OCI-LY7 (cell line): ENCODE data around the gene SDCBP2. TPM values are rescaled to one million over a fixed set of nuclear protein-coding genes. Genes with fewer than 3 reads are reported as not detected.
A peak's percentile ranks its signal among the peaks of the same experiment; 100 is the strongest.

Experiments
- BruUV-seq: library from RNA; stranded (reverse); fragments of 400-500 nt; replicated peaks from 2 replicates; lab custom pipeline; 2021; lab: Mats Ljungman, UMichigan
- CTCF ChIA-PET: fragments of 300-600 bp; sonication (Branson Sonifier 250); formaldehyde crosslinking; loops from one replicate; lab custom pipeline; 2022; ENCODE audit warnings: antibody characterized with exemption; ENCODE audit not compliant: unreplicated experiment; lab: Charles Lee
- POLR2A ChIA-PET: fragments of 300-600 bp; sonication (Branson Sonifier 250); formaldehyde crosslinking; loops from one replicate; lab custom pipeline; 2022; ENCODE audit warnings: antibody characterized with exemption; lab: Charles Lee
- DNase-seq: peaks from one replicate; pipeline ENCODE4 v3.0.0-alpha.2; 2015; ENCODE audit warnings: low spot score
- H2AFZ ChIP-seq: fragments of 200-600 bp; sonication (generic), shearing (Covaris generic); 2 replicates; pipeline ENCODE4 v1.6.1; 2014; ENCODE audit warnings: mild to moderate bottlenecking, antibody characterized with exemption, low read length, moderate library complexity
- H3K27ac ChIP-seq: fragments of 200-600 bp; sonication (generic); 2 replicates; pipeline ENCODE4 v1.5.1; 2014; ENCODE audit warnings: mixed run types, low read depth, mild to moderate bottlenecking, moderate library complexity, low read length, inconsistent platforms; ENCODE audit not compliant: poor library complexity, severe bottlenecking
- H3K36me3 ChIP-seq: fragments of 200-600 bp; sonication (generic); 2 replicates; pipeline ENCODE4 v1.6.1; 2014; ENCODE audit warnings: mild to moderate bottlenecking, antibody characterized with exemption, low read length, moderate library complexity, mixed read lengths; ENCODE audit not compliant: insufficient read depth
- H3K4me1 ChIP-seq: fragments of 200-600 bp; sonication (generic); 2 replicates; pipeline ENCODE4 v1.5.1; 2014; ENCODE audit warnings: mild to moderate bottlenecking, low read length; ENCODE audit not compliant: insufficient read depth, poor library complexity, severe bottlenecking
- H3K4me2 ChIP-seq: fragments of 200-600 bp; sonication (generic); 2 replicates; pipeline ENCODE4 v1.6.1; 2014; ENCODE audit warnings: mild to moderate bottlenecking, low read length
- H3K4me3 ChIP-seq: fragments of 200-600 bp; sonication (generic); 2 replicates; pipeline ENCODE4 v1.5.1; 2014; ENCODE audit warnings: mild to moderate bottlenecking, low read depth, low read length; ENCODE audit not compliant: poor library complexity, severe bottlenecking
- H3K79me2 ChIP-seq: fragments of 200-600 bp; sonication (generic); 2 replicates; pipeline ENCODE4 v1.6.1; 2016; ENCODE audit warnings: low read depth, mild to moderate bottlenecking, low read length, moderate library complexity, mixed read lengths; ENCODE audit not compliant: insufficient read depth
- H3K9me2 ChIP-seq: fragments of 200-600 bp; sonication (generic); 2 replicates; pipeline ENCODE4 v1.6.1; 2016; ENCODE audit warnings: mild to moderate bottlenecking, low read length, mixed read lengths; ENCODE audit not compliant: insufficient read depth
- H3K9me3 ChIP-seq: fragments of 200-600 bp; sonication (generic); 2 replicates; pipeline ENCODE4 v1.6.1; 2014; ENCODE audit warnings: mild to moderate bottlenecking, mixed run types, low read length, mixed read lengths
- H4K20me1 ChIP-seq: fragments of 200-600 bp; sonication (generic); 2 replicates; pipeline ENCODE4 v1.6.1; 2014; ENCODE audit warnings: mild to moderate bottlenecking, antibody characterized with exemption, low read length, moderate library complexity, mixed read lengths; ENCODE audit not compliant: insufficient read depth
- CTCF ChIP-seq: fragments of 200-600 bp; sonication (generic); conservative IDR thresholded peaks from 2 replicates; pipeline ENCODE4 v1.5.1; 2014; ENCODE audit warnings: mild to moderate bottlenecking, antibody characterized with exemption, low read length, moderate library complexity, mixed read lengths
- EZH2phosphoT487 ChIP-seq: fragments of 200-600 bp; sonication (generic); IDR thresholded peaks from 2 replicates; pipeline ENCODE4 v1.6.1; 2018; ENCODE audit warnings: low read depth, borderline replicate concordance, mild to moderate bottlenecking, mixed run types, antibody characterized with exemption, low read length, moderate library complexity, mixed read lengths
- intact Hi-C: fragments of 100-400 bp; cut with micrococcal nuclease; formaldehyde crosslinking; loops from one replicate; pipeline ENCODE4 v1.10.0; 2022; ENCODE audit not compliant: unreplicated experiment
- total RNA-seq, 2 experiments: library from RNA; depleted of rRNA in 1 of 2; stranded (reverse); fragments of >200 nt in 1 of 2; shearing (Covaris generic) in 1 of 2; gene quantifications; 2 replicates each; pipeline ENCODE4 v1.2.3, GENCODE V29; 2014 to 2022

The SDCBP2 gene
- total RNA-seq, 2 experiments from 2014 or later: 1.8 to 2.6 TPM

DNA sequence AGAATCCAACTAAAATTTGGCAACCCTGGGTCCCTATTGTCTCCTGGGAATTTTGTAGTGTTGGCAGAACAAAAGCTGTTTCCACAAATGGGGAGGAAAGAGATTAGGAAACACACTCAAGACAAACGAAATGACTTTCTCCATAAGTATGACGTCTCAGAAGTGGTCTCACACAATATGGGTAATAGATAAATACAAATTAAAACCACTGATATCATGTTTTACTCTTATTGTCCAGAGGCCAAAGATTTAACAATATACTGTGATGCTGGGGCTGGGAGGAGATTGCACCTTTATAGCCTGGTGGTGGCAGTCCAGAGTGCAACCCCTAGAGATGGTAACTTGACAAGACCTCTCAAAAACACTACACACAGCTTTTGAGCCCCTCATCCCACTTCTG, 45.3 kb upstream of the SDCBP2 start:
- Histone ChIP-seq H3K9me2 (no peaks in the 10 kb centered on the region), H3K27ac (no peak overlapping the region), H4K20me1 (peaks cover 44% of the 10 kb centered on the region), H3K79me2 (peaks cover 42% of the 10 kb centered on the region), H3K4me3 (no peak overlapping the region), H3K4me2 (no peak overlapping the region), H3K36me3 (peaks cover 75% of the 10 kb centered on the region), H3K4me1 (peaks cover 23% of the 10 kb centered on the region), H2AFZ (no peak overlapping the region), H3K9me3 (no peaks in the 10 kb centered on the region)
- no TSS peak for BruUV-seq
- TF ChIP-seq CTCF: 0 out of 2 replicates have a peak, but pooled peaks have one; percentile 12
- TF ChIP-seq EZH2phosphoT487: no peak
- CTCF ChIA-PET: no interaction called here
- intact Hi-C loops: no loop called here
- POLR2A ChIA-PET: interaction anchor here (0.9 kb wide), 1 partner anchor 9 kb away, joined by 3 read pairs; no protein-coding TSS in a partner anchor
- DNase-seq: no peak

DNA sequence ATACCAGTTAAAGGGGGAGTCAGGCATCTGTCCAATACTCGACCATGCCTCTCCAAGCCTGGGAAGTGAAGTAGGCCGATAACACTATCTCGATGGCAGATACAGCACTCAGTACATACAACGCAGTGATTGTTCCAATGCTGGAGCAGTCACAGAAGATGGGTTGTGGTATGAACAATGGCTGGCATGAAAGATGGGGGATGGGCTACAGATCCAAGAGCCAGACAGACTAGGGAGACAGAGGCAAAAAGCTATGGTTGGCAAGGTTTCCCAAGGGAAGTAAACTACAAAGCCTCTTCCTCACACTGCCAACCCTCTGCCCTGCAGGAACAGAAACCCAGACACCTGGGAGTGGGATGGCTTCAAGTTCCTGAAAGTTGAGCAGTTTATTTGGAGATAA, 44.7 kb upstream of the SDCBP2 start:
- Histone ChIP-seq H2AFZ (no peak overlapping the region), H3K79me2 (peaks cover 35% of the 10 kb centered on the region), H3K9me3 (no peaks in the 10 kb centered on the region), H3K4me2 (no peak overlapping the region), H3K4me3 (no peak overlapping the region), H3K36me3 (peaks cover 78% of the 10 kb centered on the region), H3K9me2 (no peaks in the 10 kb centered on the region), H3K27ac (no peak overlapping the region), H4K20me1 (peaks cover 38% of the 10 kb centered on the region), H3K4me1 (peaks cover 23% of the 10 kb centered on the region)
- TF ChIP-seq CTCF (no peak), EZH2phosphoT487 (no peak)
- intact Hi-C loops: no loop called here
- ChIA-PET CTCF (no interaction called here), POLR2A (interaction anchor here (0.9 kb wide), 1 partner anchor 10 kb away, joined by 3 read pairs; no protein-coding TSS in a partner anchor)
- no peak for DNase-seq
- no TSS peak for BruUV-seq

DNA sequence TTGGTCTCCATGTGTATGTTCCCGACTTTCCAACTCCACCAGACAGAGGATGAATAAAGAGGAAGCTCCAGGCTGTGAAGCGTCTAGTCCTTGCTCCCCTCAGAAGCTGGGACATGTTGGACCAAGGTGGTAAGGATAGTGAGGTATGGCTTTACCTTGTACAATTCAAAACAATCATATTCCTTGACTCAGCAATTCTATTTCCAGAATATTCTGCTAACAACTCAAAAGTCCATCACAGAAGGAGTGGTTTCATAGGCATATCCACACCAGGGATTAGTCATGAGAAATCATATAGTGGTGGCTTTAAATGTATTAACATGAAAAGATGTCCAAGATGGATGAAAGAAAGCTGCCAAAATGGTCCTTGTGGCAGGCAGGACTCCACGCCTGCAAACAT, 44.1 kb upstream of the SDCBP2 start:
- peaks cover 22% of the 10 kb centered on the region for H3K4me1 ChIP-seq
- H3K36me3 ChIP-seq: peaks cover 84% of the 10 kb centered on the region
- no peak overlapping the region for H3K4me2 ChIP-seq
- peaks cover 33% of the 10 kb centered on the region for H4K20me1 ChIP-seq
- no peaks in the 10 kb centered on the region for H3K9me2 ChIP-seq
- no peak overlapping the region for H3K4me3 ChIP-seq
- no TSS peak for BruUV-seq
- intact Hi-C loops: no loop called here
- no peak overlapping the region for H2AFZ ChIP-seq
- no peak for DNase-seq
- H3K9me3 ChIP-seq: no peaks in the 10 kb centered on the region
- peaks cover 30% of the 10 kb centered on the region for H3K79me2 ChIP-seq
- TF ChIP-seq EZH2phosphoT487 (no peak), CTCF (no peak)
- ChIA-PET POLR2A (interaction anchor here (0.9 kb wide), 1 partner anchor 9 kb away, joined by 3 read pairs; no protein-coding TSS in a partner anchor), CTCF (no interaction called here)
- no peak overlapping the region for H3K27ac ChIP-seq
